ENCODE results near the gene IQGAP2. TPM values are rescaled to one million over a fixed set of nuclear protein-coding genes. Genes with fewer than 3 reads are reported as not detected.

The IQGAP2 gene
- total RNA-seq, 1 experiment from 2014 or later: 13.4 TPM

DNA sequence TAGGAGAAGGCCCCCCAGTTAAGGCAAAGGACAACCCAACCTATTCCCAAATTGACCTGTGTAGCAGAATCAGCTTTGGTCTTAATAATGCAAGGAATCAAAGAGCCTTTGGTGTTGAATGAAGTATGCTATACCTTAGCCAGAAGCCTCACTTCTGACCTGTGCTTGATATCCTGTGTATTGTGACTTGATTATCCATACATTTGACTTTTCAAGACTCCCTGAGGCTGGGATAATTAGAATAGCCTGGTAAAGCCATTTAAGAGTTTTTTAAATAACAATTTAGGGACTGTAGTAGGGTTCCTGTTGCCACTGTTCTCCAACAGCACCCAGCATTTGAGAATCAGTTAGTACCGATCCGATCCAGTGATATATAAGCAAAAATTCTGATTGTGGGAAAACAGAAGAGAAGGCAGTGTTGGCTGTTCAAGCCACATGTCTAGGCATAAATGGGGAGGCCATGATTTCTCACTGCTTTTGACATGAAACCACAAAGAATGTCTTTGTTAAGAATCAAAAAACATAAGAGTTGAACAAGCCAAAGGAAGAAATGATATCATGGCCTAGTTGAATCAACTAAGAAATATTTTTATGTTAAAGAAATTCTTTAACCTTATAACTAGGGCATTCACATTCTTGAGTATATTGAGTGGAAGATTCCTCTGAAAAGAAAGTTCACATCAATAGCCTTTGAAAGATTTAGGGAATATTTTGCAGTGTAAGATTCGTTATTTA is 121.2 kb downstream of the IQGAP2 start:
- no peak overlapping the region for H3K27ac Mint-ChIP-seq (ENCODE audit: unreplicated experiment)
- intact Hi-C loops (cut with micrococcal nuclease; ENCODE audit: unreplicated experiment): no loop called here
- CTCF ChIA-PET: no interaction called here
- H3K9me3 Mint-ChIP-seq (ENCODE audit: low read depth, unreplicated experiment): no peaks in the 10 kb centered on the region
- H3K4me3 Mint-ChIP-seq (ENCODE audit: low read depth, unreplicated experiment): no peak overlapping the region
- H3K36me3 Mint-ChIP-seq (ENCODE audit: insufficient read depth, unreplicated experiment): no peaks in the 10 kb centered on the region
- no peak for DNase-seq
- H3K4me1 Mint-ChIP-seq (ENCODE audit: low read depth, unreplicated experiment): peaks cover 9% of the 10 kb centered on the region
- no peaks in the 10 kb centered on the region for H3K27me3 Mint-ChIP-seq (ENCODE audit: unreplicated experiment)
- TF ChIP-seq, protein P1, sequence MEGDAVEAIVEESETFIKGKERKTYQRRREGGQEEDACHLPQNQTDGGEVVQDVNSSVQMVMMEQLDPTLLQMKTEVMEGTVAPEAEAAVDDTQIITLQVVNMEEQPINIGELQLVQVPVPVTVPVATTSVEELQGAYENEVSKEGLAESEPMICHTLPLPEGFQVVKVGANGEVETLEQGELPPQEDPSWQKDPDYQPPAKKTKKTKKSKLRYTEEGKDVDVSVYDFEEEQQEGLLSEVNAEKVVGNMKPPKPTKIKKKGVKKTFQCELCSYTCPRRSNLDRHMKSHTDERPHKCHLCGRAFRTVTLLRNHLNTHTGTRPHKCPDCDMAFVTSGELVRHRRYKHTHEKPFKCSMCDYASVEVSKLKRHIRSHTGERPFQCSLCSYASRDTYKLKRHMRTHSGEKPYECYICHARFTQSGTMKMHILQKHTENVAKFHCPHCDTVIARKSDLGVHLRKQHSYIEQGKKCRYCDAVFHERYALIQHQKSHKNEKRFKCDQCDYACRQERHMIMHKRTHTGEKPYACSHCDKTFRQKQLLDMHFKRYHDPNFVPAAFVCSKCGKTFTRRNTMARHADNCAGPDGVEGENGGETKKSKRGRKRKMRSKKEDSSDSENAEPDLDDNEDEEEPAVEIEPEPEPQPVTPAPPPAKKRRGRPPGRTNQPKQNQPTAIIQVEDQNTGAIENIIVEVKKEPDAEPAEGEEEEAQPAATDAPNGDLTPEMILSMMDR (IDR thresholded peaks at IDR 0.05; ENCODE audit: unreplicated experiment): no peak
- BruUV-seq (replicated peaks): no TSS peak

GRCh38 chr5:76524868-76525267 is 121.8 kb downstream of the IQGAP2 start:
- no peak for DNase-seq
- intact Hi-C loops (cut with micrococcal nuclease; ENCODE audit: unreplicated experiment): no loop called here
- BruUV-seq (replicated peaks): no TSS peak
- no peak overlapping the region for H3K27ac Mint-ChIP-seq (ENCODE audit: unreplicated experiment)
- H3K36me3 Mint-ChIP-seq (ENCODE audit: insufficient read depth, unreplicated experiment): no peaks in the 10 kb centered on the region
- TF ChIP-seq, protein P1 (IDR thresholded peaks at IDR 0.05; ENCODE audit: unreplicated experiment): no peak
- H3K27me3 Mint-ChIP-seq (ENCODE audit: unreplicated experiment): no peaks in the 10 kb centered on the region
- H3K4me1 Mint-ChIP-seq (ENCODE audit: low read depth, unreplicated experiment): peaks cover 9% of the 10 kb centered on the region
- CTCF ChIA-PET: interaction anchor here (0.6 kb wide), 1 partner anchor 303 kb away, joined by 5 read pairs; no protein-coding TSS in a partner anchor
- no peak overlapping the region for H3K4me3 Mint-ChIP-seq (ENCODE audit: low read depth, unreplicated experiment)
- no peaks in the 10 kb centered on the region for H3K9me3 Mint-ChIP-seq (ENCODE audit: low read depth, unreplicated experiment)

DNA sequence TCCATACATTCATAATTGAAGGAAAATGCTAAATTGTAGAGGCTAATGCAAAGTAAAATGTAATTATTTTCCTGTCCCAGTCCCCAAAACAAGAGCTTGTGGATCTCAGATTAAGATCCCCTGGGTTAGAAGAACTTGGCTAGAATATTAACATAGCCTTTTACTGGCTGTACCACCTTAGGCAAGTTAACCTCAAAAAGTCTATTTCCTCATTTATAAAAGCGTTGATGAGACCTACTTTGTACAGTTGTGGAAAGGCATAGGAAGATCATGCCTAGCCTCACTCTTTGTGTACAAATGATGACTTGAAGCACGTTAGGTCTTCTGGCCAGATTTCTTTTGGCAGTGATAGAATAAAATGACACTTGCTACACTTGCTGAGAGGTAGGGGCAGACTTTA is 122.9 kb downstream of the IQGAP2 start:
- BruUV-seq (replicated peaks): no TSS peak
- intact Hi-C loops (cut with micrococcal nuclease; ENCODE audit: unreplicated experiment): no loop called here
- Mint-ChIP-seq H3K4me3 (ENCODE audit: low read depth, unreplicated experiment) (no peak overlapping the region), H3K36me3 (ENCODE audit: insufficient read depth, unreplicated experiment) (no peaks in the 10 kb centered on the region), H3K4me1 (ENCODE audit: low read depth, unreplicated experiment) (peaks cover 9% of the 10 kb centered on the region), H3K27ac (ENCODE audit: unreplicated experiment) (no peak overlapping the region), H3K9me3 (ENCODE audit: low read depth, unreplicated experiment) (no peaks in the 10 kb centered on the region), H3K27me3 (ENCODE audit: unreplicated experiment) (no peaks in the 10 kb centered on the region)
- CTCF ChIA-PET: no interaction called here
- no peak for DNase-seq
- TF ChIP-seq, protein P1 (IDR thresholded peaks at IDR 0.05; ENCODE audit: unreplicated experiment): no peak

DNA sequence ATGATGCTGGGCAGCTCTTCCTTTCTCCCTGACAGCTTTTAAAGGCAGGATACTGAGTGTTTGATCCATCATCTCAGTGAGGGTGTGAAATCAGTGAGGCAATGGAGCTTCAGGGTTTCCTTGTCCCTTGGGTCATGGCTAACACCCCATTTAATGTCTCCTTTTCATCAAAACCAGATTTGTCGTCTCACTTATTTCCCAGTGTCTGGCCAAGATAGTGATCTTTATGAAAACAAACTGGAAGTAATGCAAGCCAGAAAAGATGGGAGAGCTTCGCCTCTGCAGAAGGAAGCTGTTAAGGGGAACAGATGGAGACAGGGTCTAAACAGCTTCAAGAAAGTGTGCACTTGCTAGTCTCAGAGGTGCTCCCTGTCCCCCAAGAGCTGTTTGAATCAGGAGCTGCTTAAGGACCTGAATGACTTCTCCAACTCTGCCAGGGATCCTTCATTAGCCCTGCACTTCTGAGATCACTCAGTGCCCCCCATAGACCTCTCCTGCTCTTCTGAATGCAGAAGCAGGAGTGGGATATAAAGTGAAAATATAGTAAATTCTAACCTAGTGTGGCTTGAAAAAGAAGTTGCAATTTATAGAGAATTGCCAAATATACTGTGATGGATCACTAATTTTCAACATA is 124.0 kb downstream of the IQGAP2 start:
- BruUV-seq (replicated peaks): no TSS peak
- Mint-ChIP-seq H3K27ac (ENCODE audit: unreplicated experiment) (no peak overlapping the region), H3K4me1 (ENCODE audit: low read depth, unreplicated experiment) (peaks cover 9% of the 10 kb centered on the region), H3K9me3 (ENCODE audit: low read depth, unreplicated experiment) (no peaks in the 10 kb centered on the region), H3K4me3 (ENCODE audit: low read depth, unreplicated experiment) (no peak overlapping the region), H3K27me3 (ENCODE audit: unreplicated experiment) (no peaks in the 10 kb centered on the region), H3K36me3 (ENCODE audit: insufficient read depth, unreplicated experiment) (no peaks in the 10 kb centered on the region)
- CTCF ChIA-PET: no interaction called here
- TF ChIP-seq, protein P1 (IDR thresholded peaks at IDR 0.05; ENCODE audit: unreplicated experiment): no peak
- intact Hi-C loops (cut with micrococcal nuclease; ENCODE audit: unreplicated experiment): no loop called here
- DNase-seq: no peak

Data from Calu3 (cell line).